Endothelial cell of umbilical vein (primary cell): ENCODE data around the gene GTPBP3.

Experiments
- CTCF ChIP-seq, 2 donors: IDR thresholded peaks; 1 replicate in 1 of 2; 2 replicates in 1 of 2; pipeline ENCODE4 v1.5.1; 2011; ENCODE audit warnings: low read length in 2 of 2, mild to moderate bottlenecking in 2 of 2, moderate library complexity in 2 of 2, control low read depth in 1 of 2, inconsistent platforms in 1 of 2, low read depth in 1 of 2; ENCODE audit not compliant: insufficient read depth in 1 of 2; ENCODE audit errors: extremely low read depth in 1 of 2
- EZH2 ChIP-seq: IDR thresholded peaks from 2 replicates; pipeline ENCODE4 v1.6.1; 2012; ENCODE audit warnings: borderline replicate concordance, low read depth, mild to moderate bottlenecking, moderate library complexity, low read length, inconsistent platforms; ENCODE audit not compliant: severe bottlenecking
- FOS ChIP-seq: IDR thresholded peaks from 2 replicates; pipeline ENCODE4 v1.6.1; 2011; ENCODE audit warnings: mild to moderate bottlenecking, low read length, moderate library complexity, borderline replicate concordance; ENCODE audit not compliant: insufficient read depth
- MAX ChIP-seq: IDR thresholded peaks from 2 replicates; pipeline ENCODE4 v1.6.1; 2011; ENCODE audit not compliant: insufficient read depth, insufficient read length
- MYC ChIP-seq: IDR thresholded peaks from one replicate; pipeline ENCODE4 v1.6.1; 2011; ENCODE audit warnings: mild to moderate bottlenecking, low read depth, low read length
- POLR2A ChIP-seq: IDR thresholded peaks from 2 replicates; pipeline ENCODE4 v1.6.1; 2012; ENCODE audit warnings: low read depth, mild to moderate bottlenecking, control low read depth, low read length
- POLR2AphosphoS5 ChIP-seq: IDR thresholded peaks from 2 replicates; pipeline ENCODE4 v1.6.1; 2012; ENCODE audit warnings: low read depth, mild to moderate bottlenecking, control low read depth, low read length, moderate library complexity; ENCODE audit not compliant: insufficient read depth

GRCh38 chr19:17332677-17333581 lies 4.4 kb upstream of the GTPBP3 start:
- TF ChIP-seq CTCF (IDR thresholded peaks at IDR 0.05; ENCODE audit: extremely low read depth in 1 of 2, insufficient read depth in 1 of 2, low read depth in 1 of 2, low read length in 2 of 2) (no peak), MAX (no peak), EZH2 (no peak), POLR2A (no peak), POLR2AphosphoS5 (no peak), FOS (no peak), MYC (no peak)
